Glutamatergic neuron (in vitro differentiated cells): ENCODE data around the gene TBX20. TPM values are rescaled to one million over a fixed set of nuclear protein-coding genes. Genes with fewer than 3 reads are reported as not detected.
A peak's percentile ranks its signal among the peaks of the same experiment; 100 is the strongest.

Experiments
- DNase-seq: peaks from one replicate; pipeline ENCODE4 v3.0.0; 2022
- H3K27ac Mint-ChIP-seq: one replicate; pipeline ENCODE4 v1.8.0; 2020; ENCODE audit warnings: mild to moderate bottlenecking, mixed read lengths, inconsistent platforms; ENCODE audit not compliant: unreplicated experiment
- H3K27me3 Mint-ChIP-seq: one replicate; pipeline ENCODE4 v1.8.0; 2020; ENCODE audit warnings: mild to moderate bottlenecking, moderate library complexity, mixed read lengths, inconsistent platforms; ENCODE audit not compliant: unreplicated experiment
- H3K36me3 Mint-ChIP-seq: one replicate; pipeline ENCODE4 v1.8.0; 2020; ENCODE audit warnings: mild to moderate bottlenecking, mixed read lengths, inconsistent platforms; ENCODE audit not compliant: unreplicated experiment
- H3K4me1 Mint-ChIP-seq: one replicate; pipeline ENCODE4 v1.8.0; 2020; ENCODE audit warnings: mild to moderate bottlenecking, low read depth, mixed read lengths, inconsistent platforms; ENCODE audit not compliant: unreplicated experiment
- H3K4me3 Mint-ChIP-seq: one replicate; pipeline ENCODE4 v1.8.0; 2020; ENCODE audit warnings: mild to moderate bottlenecking, mixed read lengths, inconsistent platforms; ENCODE audit not compliant: unreplicated experiment
- H3K9me3 Mint-ChIP-seq: one replicate; pipeline ENCODE4 v1.8.0; 2020; ENCODE audit warnings: mild to moderate bottlenecking, moderate library complexity, mixed read lengths, inconsistent platforms; ENCODE audit not compliant: unreplicated experiment
- total RNA-seq: library from RNA; stranded (reverse); fragmentation: NEBNext Ultra II Directional; extraction: Animal tissue kit (Norgen Biotek cat#: 25700); gene quantifications from one replicate; pipeline ENCODE4 v1.2.1, GENCODE V29; 2021; ENCODE audit not compliant: unreplicated experiment
- TF ChIP-seq, protein P1 (sequence below): fragments of 200-600 bp; sonication (generic); IDR thresholded peaks from one replicate; pipeline ENCODE4 v1.5.0; 2021; ENCODE audit not compliant: partially characterized antibody, unreplicated experiment

TBX20 gene
- total RNA-seq, 1 donor from 2014 or later: 1.2 TPM

DNA sequence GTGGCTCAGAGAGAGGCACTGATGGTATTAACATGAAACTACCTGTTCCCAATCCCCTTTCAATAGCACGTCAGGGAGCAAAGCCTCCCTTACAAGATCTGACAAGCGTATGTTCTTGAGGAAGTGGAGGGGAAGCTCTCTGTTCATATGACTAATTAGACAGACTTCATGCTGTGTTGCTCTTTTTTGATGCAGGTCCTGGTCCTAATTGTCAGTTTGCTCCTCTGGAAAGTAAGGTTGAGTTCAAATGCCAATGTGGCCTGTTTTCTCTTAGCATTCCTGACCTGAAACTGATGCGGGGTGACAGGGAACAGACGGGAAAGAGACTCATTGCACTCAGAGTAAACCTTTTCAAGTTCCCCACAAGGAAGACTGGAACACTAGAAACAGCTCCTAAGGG lies 27.0 kb upstream of the TBX20 start:
- H3K4me3 Mint-ChIP-seq: no peak overlapping the region
- TF ChIP-seq, protein P1, sequence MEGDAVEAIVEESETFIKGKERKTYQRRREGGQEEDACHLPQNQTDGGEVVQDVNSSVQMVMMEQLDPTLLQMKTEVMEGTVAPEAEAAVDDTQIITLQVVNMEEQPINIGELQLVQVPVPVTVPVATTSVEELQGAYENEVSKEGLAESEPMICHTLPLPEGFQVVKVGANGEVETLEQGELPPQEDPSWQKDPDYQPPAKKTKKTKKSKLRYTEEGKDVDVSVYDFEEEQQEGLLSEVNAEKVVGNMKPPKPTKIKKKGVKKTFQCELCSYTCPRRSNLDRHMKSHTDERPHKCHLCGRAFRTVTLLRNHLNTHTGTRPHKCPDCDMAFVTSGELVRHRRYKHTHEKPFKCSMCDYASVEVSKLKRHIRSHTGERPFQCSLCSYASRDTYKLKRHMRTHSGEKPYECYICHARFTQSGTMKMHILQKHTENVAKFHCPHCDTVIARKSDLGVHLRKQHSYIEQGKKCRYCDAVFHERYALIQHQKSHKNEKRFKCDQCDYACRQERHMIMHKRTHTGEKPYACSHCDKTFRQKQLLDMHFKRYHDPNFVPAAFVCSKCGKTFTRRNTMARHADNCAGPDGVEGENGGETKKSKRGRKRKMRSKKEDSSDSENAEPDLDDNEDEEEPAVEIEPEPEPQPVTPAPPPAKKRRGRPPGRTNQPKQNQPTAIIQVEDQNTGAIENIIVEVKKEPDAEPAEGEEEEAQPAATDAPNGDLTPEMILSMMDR: no peak
- no peaks in the 10 kb centered on the region for H3K9me3 Mint-ChIP-seq
- no peak overlapping the region for H3K27ac Mint-ChIP-seq
- peaks cover 4% of the 10 kb centered on the region for H3K27me3 Mint-ChIP-seq
- peaks cover 9% of the 10 kb centered on the region for H3K36me3 Mint-ChIP-seq
- no peak for DNase-seq
- no peaks in the 10 kb centered on the region for H3K4me1 Mint-ChIP-seq

DNA sequence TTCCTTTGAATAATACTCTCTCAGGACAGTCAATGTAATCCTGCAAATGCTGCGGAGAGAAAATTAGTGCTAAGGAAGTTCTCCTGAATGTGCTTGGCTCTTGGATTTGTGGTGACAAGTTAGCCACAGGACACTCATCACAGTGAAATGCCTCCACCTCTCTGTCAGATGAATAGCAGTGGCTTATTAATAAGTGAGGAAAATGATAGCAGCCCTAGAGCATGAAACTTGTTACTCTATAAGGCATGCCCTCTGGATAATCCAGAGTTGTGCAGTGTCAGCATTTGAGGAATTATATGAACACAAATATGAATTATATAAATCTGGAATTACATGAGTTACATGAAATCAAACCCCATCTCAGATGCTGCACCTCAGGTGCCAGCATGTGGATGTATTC lies 23.5 kb upstream of the TBX20 start:
- H3K4me3 Mint-ChIP-seq: no peak overlapping the region
- peaks cover 4% of the 10 kb centered on the region for H3K27me3 Mint-ChIP-seq
- DNase-seq: no peak
- H3K27ac Mint-ChIP-seq: no peak overlapping the region
- H3K4me1 Mint-ChIP-seq: no peaks in the 10 kb centered on the region
- TF ChIP-seq, protein P1: no peak
- H3K9me3 Mint-ChIP-seq: no peaks in the 10 kb centered on the region
- peaks cover 9% of the 10 kb centered on the region for H3K36me3 Mint-ChIP-seq

DNA sequence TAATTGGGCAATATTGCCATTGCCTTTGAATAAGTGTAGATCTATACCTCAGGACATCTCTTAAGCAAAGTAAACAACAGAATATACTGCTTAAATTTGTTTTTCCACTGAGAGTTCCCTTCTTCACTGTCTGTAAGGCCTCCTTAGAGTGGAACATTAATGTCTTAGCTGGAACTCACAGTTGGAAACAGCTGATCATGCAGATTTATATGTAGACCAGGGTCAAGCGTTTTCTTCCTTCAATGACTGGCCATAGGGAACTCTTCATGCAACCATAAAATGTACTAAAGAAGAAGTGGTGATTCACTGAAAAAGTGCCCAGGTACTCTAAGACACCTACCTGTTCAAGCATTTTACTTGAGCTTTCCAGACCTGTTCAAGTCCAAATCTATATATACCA lies 18.3 kb upstream of the TBX20 start:
- Mint-ChIP-seq H3K4me3 (peak overlapping the region; percentile 17), H3K36me3 (no peaks in the 10 kb centered on the region), H3K27me3 (peaks cover 3% of the 10 kb centered on the region), H3K27ac (no peak overlapping the region), H3K4me1 (peaks cover 27% of the 10 kb centered on the region), H3K9me3 (peaks cover 6% of the 10 kb centered on the region)
- TF ChIP-seq, protein P1: no peak
- no peak for DNase-seq

DNA sequence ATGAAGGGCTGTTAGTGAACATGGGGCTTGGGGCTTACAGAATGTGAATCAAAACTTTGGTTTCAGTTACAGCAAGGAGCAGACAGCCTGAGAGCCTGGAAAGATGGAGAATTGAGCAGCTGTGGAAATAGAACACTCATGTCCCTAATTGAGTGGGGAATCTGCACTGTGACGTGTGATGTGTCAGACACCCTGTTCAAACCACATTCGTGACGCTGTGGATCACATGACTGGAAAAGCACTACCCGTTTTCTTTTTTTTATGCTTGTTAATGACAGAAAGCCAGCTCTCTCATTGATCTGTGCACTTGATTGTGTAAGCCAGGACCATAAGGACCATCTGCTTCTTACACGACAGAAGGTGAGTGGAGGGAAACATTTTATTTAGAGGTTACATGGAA lies 15.1 kb upstream of the TBX20 start:
- Mint-ChIP-seq H3K9me3 (peaks cover 6% of the 10 kb centered on the region), H3K4me3 (peak overlapping the region; percentile 75), H3K36me3 (no peaks in the 10 kb centered on the region), H3K27me3 (peaks cover 3% of the 10 kb centered on the region), H3K27ac (peak overlapping the region; percentile 94), H3K4me1 (peaks cover 27% of the 10 kb centered on the region)
- TF ChIP-seq, protein P1: no peak
- DNase-seq: peak; percentile 44

DNA sequence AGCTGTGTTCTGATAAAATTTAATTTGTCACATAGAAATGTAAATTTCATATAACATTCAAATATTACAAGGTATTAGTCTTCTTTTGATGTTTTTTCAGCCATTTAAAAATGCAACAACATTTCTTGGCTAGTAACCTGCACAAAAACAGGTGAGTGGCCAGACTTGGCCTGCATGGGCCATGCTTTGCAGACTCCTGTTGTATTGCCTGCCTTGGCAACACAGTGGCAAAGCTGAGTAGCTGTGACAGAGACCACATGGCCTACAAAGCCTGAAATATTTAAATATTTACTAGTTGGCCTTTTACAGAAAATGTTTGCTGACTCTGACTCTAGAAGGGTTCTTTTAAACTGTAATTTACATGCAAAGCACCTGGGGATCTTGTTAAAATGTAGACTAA lies 13.5 kb upstream of the TBX20 start:
- no peaks in the 10 kb centered on the region for H3K36me3 Mint-ChIP-seq
- peaks cover 27% of the 10 kb centered on the region for H3K4me1 Mint-ChIP-seq
- no peak overlapping the region for H3K4me3 Mint-ChIP-seq
- DNase-seq: no peak
- H3K27me3 Mint-ChIP-seq: peaks cover 5% of the 10 kb centered on the region
- peaks cover 6% of the 10 kb centered on the region for H3K9me3 Mint-ChIP-seq
- H3K27ac Mint-ChIP-seq: no peak overlapping the region
- TF ChIP-seq, protein P1: no peak
